Renal pelvis (tissue), 4 donors: ENCODE measurements around the gene SNX3. TPM values are rescaled to one million over a fixed set of nuclear protein-coding genes. Genes with fewer than 3 reads are reported as not detected.

ENCODE experiments used
- DNase-seq: peaks from one replicate; pipeline ENCODE4 v3.0.0-alpha.2; 2013
- polyA plus RNA-seq, 3 donors: library from polyadenylated mRNA; unstranded; fragments of 120-200 nt; gene quantifications; one replicate each; pipeline ENCODE4 v1.2.1, GENCODE V29; 2013; ENCODE audit not compliant: insufficient read length in 3 of 3

SNX3 gene
- polyA plus RNA-seq, 3 donors: 184 to 217 (median 186) TPM

- no peak for DNase-seq
Observed at GRCh38 chr6:108222504-108222903, 38.3 kb downstream of the SNX3 start.

DNA sequence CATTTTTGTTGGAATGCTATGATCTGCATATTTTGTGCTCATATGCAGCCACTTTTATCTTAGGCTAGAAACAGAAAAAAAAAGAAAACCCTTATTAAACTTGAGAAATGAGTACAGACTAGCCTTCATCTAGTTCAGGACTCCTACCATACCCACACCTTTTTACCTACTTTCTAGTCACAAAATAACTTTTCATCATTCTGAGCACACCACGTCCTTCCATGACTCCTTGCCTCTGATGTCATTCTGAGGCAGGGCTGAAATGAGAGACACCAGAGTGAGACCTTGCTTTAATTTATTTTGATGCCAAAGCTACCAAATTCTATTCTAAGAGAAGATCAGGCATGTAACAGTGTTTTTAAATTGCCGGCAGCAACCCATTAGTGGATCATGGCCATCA is 38.8 kb downstream of the SNX3 start:
- no peak for DNase-seq

- DNase-seq: no peak
Observed at GRCh38 chr6:108211671-108212070, 49.2 kb downstream of the SNX3 start.

DNA sequence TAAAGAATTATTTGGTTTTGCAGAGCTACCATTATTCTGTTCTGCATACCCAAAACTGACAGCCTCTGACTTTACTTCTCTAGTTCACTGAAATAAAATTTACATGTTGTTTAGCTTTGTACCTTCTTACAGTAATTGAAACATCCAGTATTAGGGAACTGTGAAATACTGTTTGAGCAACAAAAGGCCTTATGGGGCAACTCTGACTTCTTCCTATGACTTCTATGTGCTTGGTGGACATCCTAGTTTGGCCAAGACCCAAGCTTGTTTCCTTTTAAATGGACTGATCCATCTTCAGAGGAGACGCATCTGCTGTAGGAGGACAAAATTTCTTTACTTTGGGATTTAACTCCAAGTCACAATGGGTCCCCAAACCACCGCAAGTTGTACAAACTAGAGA is 50.3 kb downstream of the SNX3 start:
- DNase-seq: no peak

DNA sequence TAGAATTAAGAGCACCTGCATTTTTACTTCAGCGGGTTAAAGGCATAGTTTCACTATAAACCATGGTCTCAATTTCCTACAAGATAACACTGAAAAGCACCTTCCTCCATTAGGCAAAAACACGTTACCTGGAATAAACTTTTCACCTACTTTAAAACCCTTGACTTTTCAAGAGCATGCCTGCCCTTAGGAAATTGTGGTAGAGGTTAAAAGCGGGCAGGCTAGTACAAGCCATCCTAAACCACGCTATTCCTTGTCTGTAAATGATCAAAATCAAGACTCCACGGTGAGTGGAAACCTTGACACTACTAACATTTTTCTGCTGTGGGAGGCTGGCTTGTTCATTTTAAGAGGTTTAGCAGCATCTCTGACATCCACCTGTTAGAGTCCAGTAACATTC is 51.1 kb downstream of the SNX3 start:
- DNase-seq: no peak

DNA sequence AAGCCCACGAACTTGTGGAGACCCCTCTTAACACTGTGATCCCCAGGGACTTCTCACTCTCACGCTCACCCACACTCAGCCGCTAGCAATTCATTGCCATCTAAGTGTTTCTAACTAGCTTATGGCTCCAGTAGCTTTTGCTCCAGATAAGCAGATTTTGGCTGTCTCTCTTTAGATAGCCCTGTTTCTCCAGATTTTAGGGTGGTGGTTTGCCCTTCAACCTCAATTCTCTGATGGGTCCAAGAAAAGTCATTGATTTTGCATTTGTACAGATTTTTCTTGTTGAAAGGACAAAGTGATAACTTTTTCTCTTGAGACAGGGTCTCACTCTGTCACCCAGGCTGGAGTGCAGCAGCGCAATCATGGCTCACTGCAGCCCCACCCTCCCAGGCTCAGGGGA is 53.8 kb downstream of the SNX3 start:
- no peak for DNase-seq

- no peak for DNase-seq
Observed at GRCh38 chr6:108203189-108204112, 57.4 kb downstream of the SNX3 start.

- no peak for DNase-seq
Observed at GRCh38 chr6:108200631-108201030, 60.2 kb downstream of the SNX3 start.

DNA sequence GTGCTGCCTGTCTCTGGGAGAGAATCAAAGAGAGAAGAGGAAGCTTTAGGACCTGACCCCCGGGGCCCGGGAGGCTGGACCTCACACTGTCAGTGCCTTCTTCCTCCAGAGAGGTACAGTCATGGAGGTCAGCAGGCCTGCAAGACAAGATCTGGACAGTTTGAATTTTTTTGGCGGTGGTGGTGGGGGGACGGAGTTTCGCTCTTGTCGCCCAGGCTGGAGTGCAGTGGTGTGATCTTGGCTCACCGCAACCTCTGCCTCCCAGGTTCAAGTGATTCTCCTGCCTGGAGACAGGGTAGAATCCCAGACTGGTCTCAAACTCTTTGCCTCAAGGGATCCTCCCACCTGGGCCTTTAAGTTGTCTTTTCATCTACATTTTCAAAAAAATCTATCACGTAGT is 60.7 kb downstream of the SNX3 start:
- no peak for DNase-seq

DNA sequence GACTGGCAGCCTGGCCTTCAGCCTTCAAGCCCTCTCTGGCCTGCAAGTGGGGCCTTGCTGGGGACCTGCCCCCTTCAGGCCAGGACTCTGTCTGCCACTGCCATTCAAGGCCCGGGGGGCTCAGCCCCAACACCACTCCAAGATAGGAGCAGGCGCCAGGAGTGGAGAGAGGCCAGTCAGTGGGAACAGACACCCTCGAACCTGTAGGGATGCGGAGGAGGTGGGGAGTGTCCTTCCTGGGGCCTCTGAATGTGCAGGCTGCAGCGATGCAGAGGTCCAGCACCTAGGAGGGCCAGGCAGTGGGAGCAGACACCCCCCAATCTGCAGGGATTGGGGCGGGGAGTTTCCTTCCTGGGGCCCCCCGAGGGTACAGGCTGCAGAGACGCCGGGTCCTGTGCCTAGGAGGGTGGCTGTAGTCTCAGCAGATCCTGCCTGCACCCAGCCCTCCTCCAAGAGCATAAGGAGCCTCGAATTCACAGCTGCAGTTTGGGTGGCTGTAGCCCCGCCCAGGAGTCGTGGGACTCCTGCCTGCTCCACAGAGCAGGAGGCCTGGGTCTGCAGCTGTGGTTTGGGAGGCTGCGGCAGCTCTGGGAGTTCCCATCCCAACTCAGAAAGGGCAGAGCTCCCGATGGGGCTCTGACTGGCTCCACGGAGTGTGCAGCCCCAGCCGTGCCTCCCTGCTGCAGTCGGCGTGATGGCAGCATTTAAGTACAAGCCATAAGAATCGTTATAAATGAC is 61.9 kb downstream of the SNX3 start:
- no peak for DNase-seq

DNA sequence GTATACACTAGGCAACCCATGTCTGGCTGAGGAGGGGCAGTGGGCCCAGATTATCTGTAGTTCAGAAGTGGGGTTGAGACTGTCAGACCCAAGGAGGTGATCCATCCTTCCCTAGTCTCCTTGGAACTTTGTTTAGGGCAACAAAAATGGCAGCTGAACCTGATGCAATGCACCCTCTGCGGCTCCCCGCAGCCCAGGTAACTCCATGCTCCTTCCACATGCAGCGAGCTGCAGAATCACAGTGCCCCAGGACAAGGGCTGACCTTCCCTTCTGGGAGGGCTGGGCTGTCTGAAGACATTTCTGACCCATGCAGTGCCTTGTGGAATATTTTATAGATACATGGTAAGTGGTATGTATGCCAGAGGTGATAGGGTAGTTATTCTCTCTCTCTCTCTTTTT is 65.6 kb downstream of the SNX3 start:
- DNase-seq: no peak

DNA sequence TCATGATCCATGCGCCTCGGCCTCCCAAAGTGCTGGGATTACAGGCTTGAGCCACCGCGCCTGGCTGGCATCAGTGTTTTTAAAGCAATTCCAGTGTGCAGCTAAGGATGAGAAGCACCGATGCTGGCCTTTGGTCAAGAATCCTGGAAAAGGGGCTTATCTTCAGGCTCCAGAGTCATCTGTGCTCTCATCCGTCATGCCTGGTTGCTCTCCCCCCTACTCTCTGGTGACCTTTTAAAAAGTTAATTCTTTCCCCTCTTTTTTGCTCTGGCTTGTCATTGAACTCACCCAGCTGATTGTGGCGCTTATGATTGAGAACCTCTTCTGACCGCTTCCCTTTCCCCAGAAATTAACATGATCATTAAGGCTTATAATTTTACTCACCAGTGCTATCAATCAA is 66.3 kb downstream of the SNX3 start:
- no peak for DNase-seq

DNA sequence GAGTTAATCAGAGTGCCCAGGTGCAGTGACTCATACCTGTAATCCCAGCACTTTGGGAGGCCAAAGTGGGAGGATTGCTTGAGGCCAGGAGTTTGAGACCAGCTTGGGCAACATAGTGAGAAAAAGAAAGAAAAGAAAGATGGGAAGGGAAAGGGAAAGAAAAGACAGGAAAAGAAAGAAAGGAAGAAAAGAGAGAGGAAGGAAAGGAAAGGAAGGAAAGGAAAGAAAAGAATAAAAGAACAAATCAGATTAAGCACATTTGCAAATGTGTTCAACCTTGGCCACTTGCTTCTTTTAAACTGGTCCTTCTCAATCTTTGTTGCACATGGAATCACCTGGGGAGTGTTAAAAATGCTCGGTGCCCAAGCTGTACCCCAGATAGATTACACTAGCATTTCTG is 67.0 kb downstream of the SNX3 start:
- DNase-seq: no peak

- no peak for DNase-seq
Observed at GRCh38 chr6:108193131-108193530, 67.7 kb downstream of the SNX3 start.

- DNase-seq: no peak
Observed at GRCh38 chr6:108187519-108187918, 73.3 kb downstream of the SNX3 start.

GRCh38 chr6:108186226-108186625 is 74.6 kb downstream of the SNX3 start:
- DNase-seq: no peak

- DNase-seq: no peak
Observed at GRCh38 chr6:108180776-108181175, 80.1 kb downstream of the SNX3 start.

DNA sequence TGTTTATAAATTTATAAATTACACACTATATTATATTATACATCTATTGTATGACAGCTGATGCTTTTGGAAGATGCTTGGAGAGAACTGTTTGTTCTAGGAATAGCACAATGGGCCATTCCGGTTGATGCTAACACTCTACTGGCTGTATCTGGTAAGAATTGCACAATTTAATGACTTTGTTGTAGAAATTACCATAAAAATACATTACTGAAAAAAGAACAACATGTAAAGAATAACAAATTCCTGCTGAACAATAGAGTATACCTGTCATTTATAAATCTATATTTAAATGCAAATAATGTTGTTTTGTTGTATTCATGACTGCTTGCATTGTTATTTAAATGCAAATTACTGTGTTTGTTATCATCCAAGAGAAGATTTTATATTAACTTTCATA is 80.6 kb downstream of the SNX3 start:
- no peak for DNase-seq

DNA sequence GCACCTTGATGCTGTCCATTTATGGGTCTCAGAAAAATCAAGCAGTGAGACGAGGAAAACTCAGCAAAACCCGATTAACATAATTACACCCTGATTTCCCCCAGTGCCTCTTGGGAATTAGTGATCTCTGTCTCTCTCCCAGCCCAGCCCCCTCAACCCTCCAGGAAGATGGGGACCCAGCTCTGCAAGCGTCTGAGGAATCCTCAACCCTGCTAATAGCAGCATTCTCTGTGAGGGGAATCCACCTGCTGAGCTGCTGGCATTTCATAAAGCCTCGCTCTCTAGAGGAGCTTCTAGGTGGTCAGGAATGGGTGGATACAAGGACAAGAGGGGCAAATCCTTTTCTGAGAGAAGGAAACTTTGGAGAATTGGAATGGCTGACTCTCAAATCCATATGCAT is 81.1 kb downstream of the SNX3 start:
- no peak for DNase-seq

DNA sequence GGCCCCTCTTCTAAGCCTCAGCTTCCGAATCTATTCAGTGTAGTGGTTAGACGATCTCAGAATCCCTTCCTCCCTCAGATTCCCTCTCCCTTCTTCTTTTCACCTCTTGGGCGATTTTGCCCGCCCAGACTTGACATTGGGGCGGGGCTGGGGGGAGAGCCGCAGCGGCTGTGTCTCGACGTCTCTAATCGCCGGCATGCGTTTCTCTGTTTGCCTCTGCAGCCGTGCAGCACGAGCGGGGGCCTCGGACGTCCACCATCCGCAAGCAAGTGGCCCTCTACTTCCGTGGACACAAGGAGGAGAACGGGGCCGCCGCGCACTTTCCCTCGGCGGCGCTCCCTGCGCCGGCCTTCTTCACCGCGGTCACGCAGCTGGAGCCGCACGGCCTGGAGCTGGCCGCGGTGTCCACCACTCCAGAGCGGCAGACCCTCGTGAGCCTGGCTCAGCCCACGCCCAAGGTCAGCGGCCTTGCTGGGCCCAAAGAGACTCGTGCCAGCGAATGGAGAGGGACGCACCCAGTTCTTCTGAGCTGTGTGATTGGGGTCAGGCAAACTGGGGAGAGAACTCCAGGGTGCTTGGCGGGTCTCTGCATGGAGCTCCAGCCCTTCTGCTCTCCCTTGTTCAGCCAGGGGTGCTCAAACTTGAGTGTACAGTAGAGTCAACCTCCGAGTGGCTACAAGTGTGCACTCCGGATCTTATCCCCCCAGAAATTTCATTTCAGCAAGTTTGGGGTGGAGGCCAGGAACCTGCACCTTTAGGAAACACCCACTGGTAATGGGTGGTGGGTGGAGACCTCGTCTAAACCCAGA is 84.4 kb downstream of the SNX3 start:
- no peak for DNase-seq

GRCh38 chr6:108175592-108176279 is 85.1 kb downstream of the SNX3 start:
- DNase-seq: no peak

DNA sequence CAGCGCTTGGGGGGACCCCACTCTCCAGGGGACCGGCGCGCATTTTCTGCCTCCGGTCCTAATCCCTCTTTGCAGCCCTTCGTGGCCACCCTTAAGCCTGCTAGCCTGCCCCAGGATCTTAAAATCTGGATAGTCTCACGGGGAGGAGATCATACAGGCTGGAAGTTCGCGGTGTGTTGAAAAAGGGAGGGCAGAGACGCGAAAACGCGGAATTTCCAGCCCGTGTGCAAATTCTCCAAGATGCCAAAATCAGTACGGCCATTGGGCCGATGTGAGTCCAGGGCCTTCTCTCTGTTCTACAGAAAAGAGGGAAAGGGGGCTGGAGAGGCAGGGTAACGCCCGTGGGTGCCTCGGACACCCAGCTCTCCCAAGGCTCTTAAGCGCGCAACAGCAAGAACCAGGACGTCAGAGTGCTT is 85.7 kb downstream of the SNX3 start:
- DNase-seq: no peak
